Heart left ventricle (tissue), 16 donors: Measurements from ENCODE around the gene UGT1A10. TPM values are rescaled to one million over a fixed set of nuclear protein-coding genes. Genes with fewer than 3 reads are reported as not detected.
"Not testable (repeated sequence)": the region's sequence is repeated elsewhere in the genome, so short reads cannot be mapped to it uniquely, and the experiment has no call there.

Experiments used
- ATAC-seq, 4 donors: fragments of 200-7000 bp; cut with Tn5 transposase; one replicate each; pipeline ENCODE4 v1.9.1; 2020 to 2022; ENCODE audit warnings: moderate library complexity in 4 of 4, mild to moderate bottlenecking in 3 of 4, moderate number of reproducible peaks in 1 of 4
- DNase-seq, 5 donors: peaks; one replicate each; pipeline ENCODE4 v3.0.0-alpha.2; 2020
- H3K27ac ChIP-seq, 12 donors: fragments of 200-600 bp; sonication (generic) in 4 of 12; one replicate each; pipeline versions ENCODE4 v1.5.0 to v1.8.0; 2016 to 2022; ENCODE audit warnings: mild to moderate bottlenecking in 2 of 12
- H3K27me3 ChIP-seq, 9 donors: fragments of 200-600 bp; sonication (generic) in 2 of 9; one replicate each; pipeline versions ENCODE4 v1.5.1 to v1.8.0; 2016 to 2022; ENCODE audit warnings: mild to moderate bottlenecking in 3 of 9
- H3K36me3 ChIP-seq, 9 donors: fragments of 200-600 bp; sonication (generic) in 2 of 9; one replicate each; pipeline versions ENCODE4 v1.5.0 to v1.8.0; 2018 to 2022; ENCODE audit warnings: mild to moderate bottlenecking in 2 of 9
- H3K4me1 ChIP-seq, 12 donors: fragments of 200-600 bp; sonication (generic) in 4 of 12; one replicate each; pipeline versions ENCODE4 v1.5.0 to v1.8.0; 2016 to 2022; ENCODE audit warnings: mild to moderate bottlenecking in 3 of 12
- H3K4me3 ChIP-seq, 12 donors: fragments of 200-600 bp; sonication (generic) in 4 of 12; one replicate each; pipeline versions ENCODE4 v1.5.0 to v1.8.0; 2017 to 2022; ENCODE audit warnings: mild to moderate bottlenecking in 9 of 12, moderate library complexity in 4 of 12
- H3K9me3 ChIP-seq, 12 donors: fragments of 200-600 bp; sonication (generic) in 4 of 12; one replicate each; pipeline versions ENCODE4 v1.5.0 to v1.8.0; 2016 to 2022; ENCODE audit warnings: mild to moderate bottlenecking in 1 of 12
- CTCF ChIP-seq, 12 donors: fragments of 200-600 bp; sonication (generic) in 4 of 12; IDR thresholded peaks; one replicate each; pipeline versions ENCODE4 v1.5.0 to v1.8.0; 2018 to 2022; ENCODE audit warnings: antibody characterized with exemption in 12 of 12, mild to moderate bottlenecking in 5 of 12
- POLR2A ChIP-seq, 2 donors: fragments of 450-650 bp; IDR thresholded peaks; one replicate each; pipeline ENCODE4 v1.6.1; 2017; ENCODE audit warnings: antibody characterized with exemption in 2 of 2, mild to moderate bottlenecking in 2 of 2, moderate library complexity in 2 of 2
- WGBS, 4 donors: extraction: QIAGEN DNeasy Blood & Tissue Kit in 2 of 4; methylation state at CpG; one replicate each; pipeline versions ENCODE4 v1.1.5 to v1.1.7; 2013 to 2018; 5-methylcytosine and 5-hydroxymethylcytosine counted together
- intact Hi-C, 10 donors: fragments of 100-400 bp; cut with DNase I; formaldehyde crosslinking; loops; one replicate each; pipeline versions ENCODE4 v1.11.1 to v1.14.2; 2022
- polyA plus RNA-seq, 2 donors: library from polyadenylated mRNA; stranded (reverse); fragments of 200-250 nt; gene quantifications; one replicate each; pipeline ENCODE4 v1.2.3, GENCODE V29; 2013
- total RNA-seq, 9 donors: library from RNA; depleted of rRNA in 2 of 9; stranded (reverse); fragments of >200 nt in 2 of 9; fragmentation: NEBNext Ultra II Directional in 3 of 9; extraction: Animal tissue kit (Norgen Biotek cat#: 25700) in 3 of 9; gene quantifications; one replicate each; pipeline versions ENCODE4 v1.1.0 to v1.2.4, GENCODE V29; 2016 to 2023
- donor health status: ischemic (EF 13 %, LVEDD 7.1; RV severe dilation, severe dysfunction).
- donor health status: healthy with polysubstance abuse.
- donor health status: DM: no; HTN: yes; CAD: no.
- donor health status: DM: no; HTN: no; CAD: no.
- donor health status: ischemic (EF 25% LVEDD 6.9; RV normal size, moderate dysfunction).
- donor health status: ischemic (EF 25% LVEDD 5.7; RV mildly dilated, moderate dysfunction).
- donor health status: healthy.
- donor health status: DM: yes; HTN: yes; CAD: no.
- donor health status: ischemic (EF 35%, LVEDD 5.7; RV mildly dilated, moderate dysfunction).
- donor health status: nonischemic (EF 11% LVEDD 7.7; RV severe dilation, severe dysfunction).
- donor health status: DM: yes; HTN: yes; CAD: no.
- donor health status: PGD.
- donor health status: ischemic (EF 29% LVEDD 5.4; RV normal size, mild dysfunction).
- donor health status: nonischemic (EF 23%, LVEDD 6.1; RV moderate dilation, normal function).

Gene UGT1A10
- total and polyA plus RNA-seq, 11 donors, result not detected

- Histone ChIP-seq H3K4me3 (no peak within 1 kb of the TSS), H3K9me3 (no peaks in the 10 kb centered on the region), H3K27me3 (peaks cover 0 to 3% (median 0%) of the 10 kb centered on the region in 9 donors), H3K36me3 (no peaks in the 10 kb centered on the region), H3K4me1 (no peaks in the 10 kb centered on the region), H3K27ac (no peak within 1 kb of the TSS)
- intact Hi-C loops, result no loop called here
- ATAC-seq, result no peak
- no peak for DNase-seq
- TF ChIP-seq CTCF (IDR thresholded peaks at IDR 0.05), result no peak
- no peak for TF ChIP-seq POLR2A (IDR thresholded peaks at IDR 0.05)
- 78 to 87% (median 81%) methylated on average over 7 to 8 of the region's 8 CpGs for WGBS, 4 donors
Measured at GRCh38 chr2:233728723-233729301, 92.6 kb downstream of the UGT1A10 start, which contains the start of gene UGT1A3. TSS of gene UGT1A3 (plus strand) at chr2:233729042. CDS start at chr2:233729127, 85 bp downstream.

- not testable (repeated sequence) for H3K36me3 ChIP-seq
Measured at GRCh38 chr2:233736868-233737653, 100.8 kb downstream of the UGT1A10 start.

GRCh38 chr2:233740870-233741269, 104.6 kb downstream of the UGT1A10 start:
- no peaks in the 10 kb centered on the region for H3K36me3 ChIP-seq
- TF ChIP-seq CTCF (IDR thresholded peaks at IDR 0.05), result no peak
- TF ChIP-seq POLR2A (IDR thresholded peaks at IDR 0.05), result no peak
- no peak overlapping the region for H3K27ac ChIP-seq
- peaks cover 0 to 14% (median 0%) of the 10 kb centered on the region in 9 donors for H3K27me3 ChIP-seq
- 61 to 77% (median 68%) methylated on average over 2 of the region's 2 CpGs for whole genome bisulfite sequencing, 4 donors
- H3K9me3 ChIP-seq, result no peaks in the 10 kb centered on the region
- ATAC-seq (no peak), DNase-seq (no peak)
- no peak overlapping the region for H3K4me3 ChIP-seq
- intact Hi-C loops, result no loop called here
- H3K4me1 ChIP-seq, result no peaks in the 10 kb centered on the region

More at GRCh38 chr2:233736868-233737653, 100.8 kb downstream of the UGT1A10 start:
- H3K4me1 ChIP-seq, H3K4me3 ChIP-seq, H3K9me3 ChIP-seq, DNase-seq, H3K27ac ChIP-seq, ATAC-seq, intact Hi-C loops: not testable (repeated sequence)
- 81 to 87% (median 83%) methylated on average over 10 to 14 of the region's 14 CpGs for WGBS, 4 donors
- H3K27me3 ChIP-seq, result peaks cover 0 to 14% (median 0%) of the 10 kb centered on the region in 9 donors

GRCh38 chr2:233743464-233744259, 107.4 kb downstream of the UGT1A10 start:
- no peak overlapping the region for H3K27ac ChIP-seq
- no peak for TF ChIP-seq CTCF (IDR thresholded peaks at IDR 0.05)
- TF ChIP-seq POLR2A (IDR thresholded peaks at IDR 0.05), result no peak
- H3K36me3 ChIP-seq, result no peaks in the 10 kb centered on the region

More at GRCh38 chr2:233743464-233744259, 107.4 kb downstream of the UGT1A10 start:
- Histone ChIP-seq H3K27me3 (peaks cover 0 to 6% (median 0%) of the 10 kb centered on the region in 9 donors), H3K4me1 (no peaks in the 10 kb centered on the region), H3K9me3 (no peaks in the 10 kb centered on the region), H3K4me3 (no peak overlapping the region)
- intact Hi-C loops, result no loop called here
- 89 to 91% (median 91%) methylated on average over 37 to 46 of the region's 46 CpGs for WGBS, 4 donors
- ATAC-seq (no peak), DNase-seq (no peak)
